Middle frontal gyrus (tissue), 1 donor: ENCODE measurements around the gene HNRNPDL.
"Not testable (repeated sequence)": the region's sequence is repeated elsewhere in the genome, so short reads cannot be mapped to it uniquely, and the experiment has no call there.

Experiments used
- DNase-seq: peaks from one replicate; pipeline ENCODE4 v3.0.0-alpha.2; 2015; ENCODE audit warnings: low spot score; ENCODE audit errors: extremely low spot score

HNRNPDL gene

DNA sequence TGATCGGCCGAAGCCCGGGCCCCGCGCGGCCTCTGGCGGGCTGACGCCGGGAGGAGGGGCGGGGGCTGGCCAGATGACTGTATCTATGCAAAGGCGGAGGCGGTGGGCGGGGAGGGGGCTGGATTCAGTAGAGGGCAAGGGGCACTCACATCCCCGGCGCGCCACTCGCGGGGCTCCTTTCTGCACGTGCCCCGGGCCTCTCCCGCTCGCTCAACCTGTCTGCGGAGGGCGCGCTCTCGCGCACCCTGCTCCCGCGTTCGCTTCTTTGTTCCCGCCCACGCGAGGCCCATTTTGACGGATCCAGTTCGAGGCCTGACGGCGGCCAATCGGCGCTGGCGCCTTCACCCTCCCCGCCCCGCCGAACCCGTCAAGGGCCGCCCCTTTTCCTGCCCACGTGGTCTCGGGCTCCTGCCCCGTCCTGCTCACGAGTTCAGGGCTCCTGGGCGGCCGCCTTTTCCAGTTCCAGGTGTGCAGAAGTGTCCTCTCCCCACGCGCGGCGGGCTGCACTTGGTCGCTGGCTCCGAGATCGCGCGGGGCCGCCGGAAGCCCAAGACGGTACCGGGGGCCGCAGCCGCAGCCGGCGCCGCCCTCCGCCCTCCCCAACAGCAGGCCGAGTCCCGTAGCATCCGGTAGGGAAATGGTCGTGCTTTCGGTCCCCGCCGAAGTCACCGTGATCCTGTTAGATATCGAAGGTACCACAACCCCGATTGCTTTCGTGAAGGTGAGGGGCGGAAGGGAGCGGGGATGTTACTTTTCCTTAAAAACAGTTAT, at the start of gene HNRNPDL, which contains the start of gene ENOPH1:
Gene HNRNPDL (minus strand): TSS at position 270 of the 771 bp plus-strand sequence. CDS start 772 bp downstream, outside the sequence.
Gene ENOPH1 (plus strand): TSS at position 398 of the 771 bp plus-strand sequence. CDS start 240 bp downstream, at position 638.
- DNase-seq = peak; percentile 89

DNA sequence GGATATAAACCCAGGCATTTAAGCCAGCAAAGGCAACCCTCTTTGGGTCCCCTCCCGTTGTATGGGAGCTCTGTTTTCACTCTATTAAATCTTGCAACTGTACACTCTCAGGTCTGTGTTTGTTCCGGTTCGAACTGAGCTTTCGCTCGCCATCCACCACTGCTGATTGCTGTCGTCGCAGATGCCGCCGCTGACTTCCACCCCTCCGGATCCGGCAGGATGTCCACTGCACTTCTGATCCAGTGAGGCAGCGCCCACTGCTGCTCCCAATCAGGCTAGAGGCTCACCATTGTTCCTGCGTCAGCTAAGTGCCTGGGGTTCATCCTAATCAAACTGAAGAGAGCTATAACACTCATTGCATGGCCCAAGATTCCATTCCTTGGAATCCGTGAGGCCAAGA, 49.3 kb upstream of the HNRNPDL start:
- no peak for DNase-seq

DNA sequence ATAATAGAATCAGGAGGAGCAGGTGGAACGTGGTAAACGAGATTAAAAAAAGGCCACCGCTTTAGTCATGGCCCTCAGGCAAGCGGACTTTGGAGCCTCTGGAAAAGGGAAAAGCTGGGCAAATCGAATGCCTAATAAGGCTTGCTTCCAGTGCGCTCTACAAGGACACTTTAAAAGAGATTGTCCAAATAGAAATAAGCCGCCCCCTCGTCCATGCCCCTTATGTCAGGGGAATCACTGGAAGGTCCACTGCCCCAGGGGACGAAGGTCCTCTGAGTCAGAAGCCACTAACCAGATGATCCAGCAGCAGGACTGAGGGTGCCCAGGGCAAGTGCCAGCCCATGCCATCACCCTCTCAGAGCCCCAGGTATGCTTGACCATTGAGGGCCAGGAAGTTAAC, 47.2 kb upstream of the HNRNPDL start:
- not testable (repeated sequence) for DNase-seq

DNA sequence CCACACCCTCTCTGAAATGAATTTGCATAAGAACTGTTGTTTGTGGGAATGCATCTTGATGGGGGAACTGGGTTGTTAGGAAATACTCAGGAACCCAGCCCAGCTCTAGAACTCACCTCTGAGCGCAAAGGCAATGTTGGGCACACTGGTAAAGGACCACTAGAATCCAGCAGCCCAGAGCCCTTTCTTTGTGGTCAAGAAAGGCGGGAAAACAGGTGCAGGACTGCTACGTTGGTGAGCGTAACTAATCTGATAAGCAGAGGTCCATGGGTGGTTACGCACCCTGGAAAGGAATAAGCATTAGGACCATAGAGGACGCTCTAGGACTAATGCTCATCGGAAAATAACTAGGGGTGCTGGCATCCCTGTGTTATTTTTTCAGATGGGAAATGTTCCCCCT, 45.7 kb upstream of the HNRNPDL start:
- DNase-seq = not testable (repeated sequence)

DNA sequence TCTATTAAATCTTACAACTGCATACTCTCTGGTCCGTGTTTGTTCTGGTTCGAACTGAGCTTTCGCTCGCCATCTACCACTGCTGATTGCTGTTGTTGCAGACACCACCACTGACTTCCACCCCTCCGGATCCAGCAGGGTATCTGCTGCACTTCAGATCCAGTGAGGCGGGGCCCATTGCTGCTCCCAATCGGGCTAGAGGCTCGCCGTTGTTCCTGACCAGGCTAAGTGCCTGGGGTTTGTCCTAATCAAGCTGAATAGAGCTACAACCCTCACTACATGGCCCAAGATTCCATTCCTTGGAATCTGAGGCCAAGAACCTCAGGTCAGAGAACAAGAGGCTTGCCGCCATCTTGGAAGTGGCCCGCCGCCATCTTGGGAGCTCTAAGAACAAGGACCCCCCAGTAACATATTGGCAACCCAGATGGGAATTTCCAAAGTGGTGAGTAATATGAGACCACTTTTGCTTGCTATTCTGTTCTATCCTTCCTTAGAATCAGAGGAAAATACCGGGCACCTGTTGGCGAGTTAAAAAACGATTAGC, 43.4 kb upstream of the HNRNPDL start:
- no peak for DNase-seq

DNA sequence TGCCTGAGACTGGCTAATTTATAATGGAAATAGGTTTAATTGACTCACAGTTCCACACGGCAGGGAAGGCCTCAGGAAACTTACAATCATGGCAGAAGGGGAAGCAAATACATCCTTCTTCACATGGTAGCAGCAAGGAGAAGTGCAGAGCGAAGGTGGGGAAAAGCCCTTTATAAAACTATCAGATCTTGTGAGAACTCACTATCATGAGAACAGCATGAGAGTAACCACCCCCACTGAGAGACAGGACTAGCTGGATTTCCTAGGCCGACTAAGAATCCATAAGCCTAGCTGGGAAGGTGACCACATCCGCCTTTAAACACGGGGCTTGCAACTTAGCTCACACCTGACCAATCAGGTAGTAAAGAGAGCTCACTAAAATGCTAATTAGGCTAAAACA, 42.8 kb upstream of the HNRNPDL start:
- not testable (repeated sequence) for DNase-seq

DNA sequence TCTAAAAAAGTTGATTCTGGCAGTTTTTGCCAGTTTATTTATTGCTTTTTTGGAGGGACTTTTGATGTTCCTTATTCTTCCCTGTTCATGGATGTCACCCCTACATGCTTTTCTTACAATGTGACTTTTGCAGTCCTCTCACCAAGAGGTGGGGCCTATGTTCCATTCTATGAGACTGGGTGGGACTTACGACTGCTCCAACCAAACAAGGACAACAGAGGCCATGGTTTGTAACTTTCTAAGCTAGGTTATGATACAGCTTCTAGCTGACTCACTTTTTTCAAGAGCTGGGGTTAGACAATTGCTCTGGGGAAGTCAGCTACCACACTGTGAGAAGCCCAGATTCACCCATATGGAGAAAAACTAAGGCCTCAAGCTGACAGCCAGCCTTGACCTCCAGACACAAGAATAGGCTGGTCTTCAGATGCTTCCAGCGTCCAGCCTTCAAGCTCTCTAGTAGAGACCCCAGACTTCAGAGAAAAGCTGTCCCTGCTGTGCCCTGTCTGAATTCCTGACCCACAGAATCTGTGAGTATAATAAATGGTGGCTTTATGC, 39.6 kb upstream of the HNRNPDL start:
- DNase-seq = peak; percentile 8

DNA sequence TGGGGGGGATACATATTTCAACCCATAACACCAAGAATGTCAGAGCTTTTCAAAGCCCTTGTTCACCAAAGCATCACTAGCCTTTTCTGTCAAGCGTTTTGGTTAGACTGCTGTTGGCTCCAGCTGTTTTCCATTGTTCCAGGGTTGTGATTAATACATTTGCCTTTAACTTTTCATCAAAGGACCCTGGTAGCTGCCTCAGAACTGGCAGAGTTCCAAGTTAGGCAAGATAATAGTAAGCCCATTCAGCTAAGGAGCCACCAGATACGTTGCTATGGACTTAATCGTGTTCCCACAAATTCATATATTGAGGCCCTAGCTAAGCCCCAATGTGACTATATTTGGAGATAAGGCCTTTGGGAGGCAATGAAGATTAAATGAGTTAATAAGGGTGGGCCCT, 37.2 kb upstream of the HNRNPDL start:
- DNase-seq = no peak

DNA sequence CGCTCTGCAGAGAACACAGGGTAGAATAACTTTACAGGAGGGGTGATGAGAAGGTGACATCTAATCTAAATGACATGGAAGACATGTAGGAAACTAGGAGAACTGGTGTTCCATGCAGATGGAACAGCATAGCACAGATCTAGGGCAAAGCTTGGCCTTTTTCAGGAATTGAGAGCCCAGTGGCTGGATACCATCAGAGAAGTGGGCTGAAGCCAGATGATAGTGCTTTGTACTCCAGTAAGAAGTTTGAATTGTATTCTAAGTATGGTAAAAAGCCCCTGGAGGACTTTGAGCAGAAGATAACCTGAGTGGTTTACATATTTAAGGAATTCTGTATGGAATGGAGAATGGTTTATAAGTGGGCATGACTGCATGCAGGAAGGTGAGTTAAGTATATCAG, 33.0 kb upstream of the HNRNPDL start:
- no peak for DNase-seq

DNA sequence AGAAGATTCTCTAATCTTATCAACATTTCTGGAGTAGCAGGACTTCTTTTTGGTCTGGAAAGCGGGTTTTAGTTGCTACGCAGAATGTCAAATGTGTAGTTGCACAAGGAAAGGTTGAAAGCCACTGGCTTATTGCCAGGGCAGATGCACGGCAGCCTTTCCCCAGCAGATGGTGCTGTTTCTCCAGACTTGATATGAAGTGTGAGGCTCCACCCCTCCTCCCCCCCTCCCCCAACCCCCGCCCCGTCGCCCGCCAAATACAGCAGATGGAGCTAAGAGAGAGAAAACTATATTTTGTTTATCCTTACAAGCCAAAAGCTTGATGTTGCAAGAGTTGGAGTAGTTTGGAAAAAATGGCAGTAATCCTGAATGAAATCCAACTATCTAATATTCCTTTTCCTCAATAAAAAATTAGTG, 32.2 kb upstream of the HNRNPDL start:
- peak; percentile 83 for DNase-seq

DNA sequence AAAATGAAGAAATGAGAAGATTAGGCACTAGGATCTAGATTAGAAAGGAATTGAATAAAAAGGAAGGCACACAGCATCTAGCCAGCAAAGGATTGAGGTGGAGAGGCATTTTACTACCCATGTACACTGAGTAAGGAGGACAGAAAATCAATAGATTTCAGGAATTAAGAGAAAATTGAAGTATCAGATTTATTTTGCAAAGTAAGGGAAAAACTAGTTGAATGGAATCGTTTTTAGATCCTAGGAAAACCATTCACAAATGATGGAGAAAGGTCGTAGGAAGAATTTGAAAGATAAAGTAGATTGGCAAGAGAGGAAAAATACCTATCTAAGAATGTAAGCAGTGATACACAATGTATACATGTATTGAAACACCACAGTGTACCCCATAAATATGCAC, 31.4 kb upstream of the HNRNPDL start:
- DNase-seq = no peak

DNA sequence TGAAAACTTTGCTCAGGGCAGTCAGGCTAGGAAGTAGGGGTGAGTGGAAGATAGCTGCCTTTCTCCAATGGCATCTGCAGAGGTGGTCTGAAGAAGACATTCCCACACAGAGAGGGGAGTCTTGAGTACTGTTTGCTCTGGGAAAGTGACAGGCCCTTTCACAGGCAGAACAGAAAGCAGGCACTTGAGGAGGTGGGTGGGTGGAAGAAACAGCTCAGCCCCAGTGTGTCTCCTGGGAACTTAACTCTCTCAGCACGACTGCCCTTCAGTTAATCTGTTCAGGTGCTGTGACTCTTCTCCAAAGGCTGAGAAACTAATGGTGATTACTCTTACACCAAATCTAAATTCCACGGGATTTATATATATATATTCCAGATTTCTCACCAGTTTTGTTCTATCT, 28.5 kb upstream of the HNRNPDL start:
- no peak for DNase-seq

DNA sequence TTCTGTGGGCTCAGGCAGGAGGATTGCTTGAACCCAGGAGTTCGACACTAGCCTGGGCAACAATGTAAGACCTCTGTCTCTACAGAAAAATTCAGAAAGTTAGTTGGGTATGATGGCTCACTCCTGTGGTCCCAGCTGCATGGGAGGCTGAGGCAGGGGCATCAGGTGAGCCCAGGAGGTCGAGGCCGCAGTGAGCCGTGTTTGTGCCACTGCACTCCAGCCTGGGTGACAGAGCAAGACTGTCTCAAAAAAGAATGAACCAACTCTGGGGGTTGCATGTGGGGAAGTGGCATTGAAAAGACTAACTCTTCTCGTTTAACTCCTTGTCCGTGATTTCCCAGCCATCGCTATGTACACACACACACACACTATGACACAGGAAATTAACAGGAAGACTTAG, 27.0 kb upstream of the HNRNPDL start:
- DNase-seq = no peak

DNA sequence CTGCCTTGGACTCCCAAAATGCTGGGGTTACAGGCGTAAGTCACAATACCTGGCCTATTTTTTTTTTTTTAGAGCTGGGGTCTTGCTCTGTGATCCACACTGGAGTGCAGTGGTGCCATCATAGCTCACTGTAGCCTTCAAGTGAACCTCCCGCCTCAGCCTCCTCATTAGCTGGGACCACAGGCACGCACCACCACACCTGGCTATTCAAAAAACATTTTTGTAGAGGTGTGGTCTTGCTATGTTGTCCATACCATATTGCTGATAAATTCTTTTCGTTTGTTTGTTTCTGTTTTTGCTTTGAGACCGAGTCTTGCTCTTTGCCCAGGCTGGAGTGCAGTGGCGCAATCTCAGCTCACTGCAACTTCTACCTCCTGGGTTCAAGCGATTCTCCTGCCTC, 21.8 kb upstream of the HNRNPDL start:
- DNase-seq = no peak

DNA sequence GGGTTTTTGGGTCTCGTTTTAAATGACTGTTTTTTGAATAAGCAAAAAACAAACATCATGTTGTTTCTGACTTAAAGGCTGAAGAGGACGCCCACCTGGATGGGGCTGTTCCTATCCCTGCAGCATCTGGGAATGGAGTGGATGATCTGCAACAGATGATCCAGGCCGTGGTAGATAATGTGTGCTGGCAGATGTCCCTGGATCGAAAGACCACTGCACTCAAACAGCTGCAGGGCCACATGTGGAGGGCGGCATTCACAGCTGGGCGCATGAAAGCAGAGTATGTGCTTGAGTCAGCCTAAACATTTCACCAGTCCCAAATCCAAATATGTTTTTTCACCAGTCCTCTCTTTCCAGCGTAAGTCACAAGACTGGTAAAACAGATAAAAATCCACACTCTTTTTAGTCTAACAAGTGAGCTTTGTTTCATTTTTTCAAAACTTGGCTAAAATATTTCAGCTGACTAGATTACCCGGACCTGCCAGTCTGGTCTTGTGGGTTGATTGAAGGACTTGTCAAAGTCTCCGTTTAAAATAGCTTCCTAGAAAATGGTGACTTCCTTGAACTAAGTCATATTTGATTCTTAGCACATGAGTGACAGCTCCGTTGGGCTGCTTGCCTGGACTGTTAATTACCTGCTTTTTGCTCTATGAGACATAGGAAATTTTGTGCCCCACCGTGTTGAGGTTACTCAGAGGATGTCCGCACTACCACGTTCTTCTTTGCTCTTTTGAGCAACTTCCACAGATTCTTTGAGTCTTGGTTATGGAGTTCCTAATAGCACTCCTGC, 20.9 kb upstream of the HNRNPDL start:
- no peak for DNase-seq

DNA sequence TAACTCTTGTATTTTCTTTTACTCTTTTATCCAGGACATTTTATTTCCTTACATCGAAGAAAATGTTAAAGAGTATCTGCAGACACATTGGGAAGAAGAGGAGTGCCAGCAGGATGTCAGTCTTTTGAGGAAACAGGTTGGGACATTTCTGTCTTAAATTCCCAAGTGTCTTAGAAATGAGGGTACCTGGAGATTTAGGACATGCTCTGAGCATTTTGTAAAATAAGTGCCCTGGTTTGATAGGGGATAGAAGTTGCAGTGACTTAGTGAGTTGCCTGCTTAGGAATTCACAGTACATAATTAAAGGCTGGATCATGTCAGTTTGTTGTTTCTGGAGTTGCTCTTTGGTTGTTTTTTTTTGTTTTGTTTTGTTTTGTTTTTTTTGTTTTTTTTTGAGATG, 17.6 kb upstream of the HNRNPDL start:
- DNase-seq = no peak

DNA sequence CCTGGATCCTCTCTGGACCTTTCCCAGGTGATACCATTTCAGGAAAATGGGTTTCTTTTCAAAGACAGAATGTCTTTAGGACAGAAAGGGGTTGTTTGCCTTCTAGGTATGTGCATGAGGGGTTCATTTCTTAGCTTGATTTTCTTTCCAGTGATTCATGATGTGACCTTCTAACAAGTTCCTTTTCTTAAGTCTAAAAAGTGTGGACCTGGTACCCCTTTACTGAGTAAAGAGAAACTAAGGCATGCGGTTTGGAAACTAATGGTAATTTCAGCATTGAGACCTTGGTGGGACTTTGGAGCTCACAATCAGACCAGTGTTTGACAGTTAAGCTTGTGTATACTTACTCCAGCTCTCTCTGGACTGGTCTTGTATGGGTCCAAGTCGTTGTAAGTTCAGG, 8.8 kb upstream of the HNRNPDL start:
- no peak for DNase-seq

DNA sequence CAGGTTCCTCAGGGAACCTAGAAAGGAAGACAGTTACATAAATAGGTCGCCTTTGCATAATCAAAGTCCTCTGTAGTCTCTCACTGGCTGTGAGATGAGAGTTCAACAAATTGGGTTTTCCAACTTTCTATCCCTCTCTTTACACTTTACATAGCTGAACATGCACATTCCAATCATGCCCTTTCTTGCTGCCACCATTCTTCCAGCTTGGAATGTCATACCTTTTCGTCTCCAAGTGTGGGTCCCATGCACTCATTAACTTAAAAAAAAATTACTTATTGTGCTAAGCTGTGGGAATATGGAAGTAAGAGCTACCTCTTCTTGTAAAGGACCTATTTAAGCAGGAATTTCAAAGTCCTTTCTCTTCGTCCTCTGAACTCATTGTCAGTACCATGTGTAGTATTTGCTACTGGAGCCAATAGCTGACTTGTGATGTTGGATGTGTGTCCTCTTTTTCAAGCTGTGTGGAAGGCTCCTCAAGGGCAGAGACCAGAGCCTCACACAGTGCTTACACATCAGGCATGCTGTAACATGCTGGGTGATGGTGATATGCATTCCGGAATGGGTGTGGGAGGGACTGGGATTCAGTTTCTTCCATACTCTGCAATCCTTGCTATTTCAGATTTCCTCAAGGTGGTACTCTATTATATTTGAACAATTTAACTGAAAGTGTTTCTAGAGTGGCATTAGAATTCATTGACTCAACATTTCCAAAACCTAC, 7.2 kb upstream of the HNRNPDL start:
- DNase-seq = no peak

DNA sequence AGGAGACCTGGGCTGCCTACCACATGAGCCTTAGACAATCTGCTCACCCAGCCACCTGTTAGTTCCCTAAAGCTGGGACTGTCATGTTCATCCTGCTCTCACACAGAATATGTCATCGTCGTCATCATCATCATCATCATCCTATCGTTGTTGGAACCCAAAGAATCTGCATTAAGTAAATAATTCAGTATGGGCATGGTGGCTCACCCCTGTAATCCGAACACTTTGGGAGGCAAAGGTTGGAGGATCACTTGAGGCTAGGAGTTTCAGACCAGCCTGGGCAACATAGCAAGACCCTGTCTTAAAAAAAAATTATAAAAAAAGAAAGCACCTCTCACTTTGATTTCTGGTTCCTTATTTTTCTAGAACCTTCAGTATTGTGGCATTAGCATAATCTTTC, 6.5 kb upstream of the HNRNPDL start:
- DNase-seq = no peak

DNA sequence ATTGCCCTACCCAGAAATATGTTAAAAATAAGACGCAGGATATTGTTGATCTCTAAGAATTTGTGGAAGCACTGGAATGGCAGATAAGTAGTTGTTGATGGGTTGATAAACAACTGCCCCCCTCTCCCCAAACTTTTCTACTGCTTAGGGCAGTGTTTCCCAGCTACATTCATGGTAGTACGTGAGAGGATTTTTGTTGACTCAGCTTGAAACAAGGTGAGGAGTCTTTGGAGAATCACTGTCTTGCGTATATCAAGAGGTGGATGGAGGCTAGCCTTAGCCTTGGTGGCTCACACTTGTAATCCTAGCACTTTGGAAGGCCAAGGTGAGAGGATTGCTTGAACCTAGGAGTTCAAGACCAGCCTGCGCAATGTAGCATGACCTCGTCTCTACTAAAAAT, 5.9 kb upstream of the HNRNPDL start:
- no peak for DNase-seq

DNA sequence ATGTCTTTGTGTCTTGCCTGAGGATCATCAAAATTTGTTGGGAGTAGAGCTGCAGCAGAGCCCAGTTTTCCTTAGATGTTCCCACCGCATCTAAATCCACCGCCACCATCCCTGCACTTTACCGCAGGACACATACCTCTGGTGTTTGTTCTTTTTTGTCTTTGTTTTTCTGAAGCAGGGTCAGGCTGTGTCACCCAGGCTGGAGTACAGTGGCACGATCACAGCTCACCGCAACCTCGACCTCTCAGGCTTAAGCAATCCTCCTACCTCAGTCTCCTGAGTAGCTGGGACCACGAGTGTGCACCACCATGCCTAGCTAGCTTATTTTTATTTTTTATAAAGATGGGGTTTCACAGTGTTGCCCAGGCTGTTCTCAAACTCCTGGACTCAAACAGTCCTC, 4.7 kb upstream of the HNRNPDL start:
- DNase-seq = no peak
